Measurements from ENCODE around the gene MLLT6.

MLLT6 gene

GRCh38 chr17:38753071-38753506 lies 48.0 kb downstream of the MLLT6 start:
- CTCF ChIA-PET = no interaction called here
- no peak for DNase-seq (ENCODE audit: extremely low spot score)
- POLR2A ChIA-PET = interaction anchor here (0.8 to 2.1 kb wide), 5 partner anchors 12 to 205 kb away, joined by 3 to 14 read pairs (median 6); partner anchors contain the start of gene MLLT6
- TF ChIP-seq ZNF384 (IDR thresholded peaks at IDR 0.05) (no peak), SP1 (IDR thresholded peaks at IDR 0.05) (no peak), LEF1 (IDR thresholded peaks at IDR 0.05; ENCODE audit: borderline replicate concordance) (no peak), FOXA1 (IDR thresholded peaks at IDR 0.05) (no peak), HDGF (IDR thresholded peaks at IDR 0.05; ENCODE audit: borderline replicate concordance) (no peak), FOXK2 (IDR thresholded peaks at IDR 0.05) (no peak), ELF4 (IDR thresholded peaks at IDR 0.05) (no peak), NFRKB (IDR thresholded peaks at IDR 0.05) (no peak), CTBP1 (IDR thresholded peaks at IDR 0.05; ENCODE audit: borderline replicate concordance) (no peak), L3MBTL2 (conservative IDR thresholded peaks at IDR 0.05) (no peak), TARDBP (IDR thresholded peaks at IDR 0.05) (no peak), SUZ12 (IDR thresholded peaks at IDR 0.05) (no peak), ARNT (IDR thresholded peaks at IDR 0.05) (no peak), PKNOX1 (IDR thresholded peaks at IDR 0.05) (no peak), BHLHE40 (IDR thresholded peaks at IDR 0.05; ENCODE audit: borderline replicate concordance) (no peak), FOXM1 (IDR thresholded peaks at IDR 0.05; ENCODE audit: borderline replicate concordance) (no peak)

GRCh38 chr17:38761612-38762011 lies 56.5 kb downstream of the MLLT6 start:
- CTCF ChIA-PET = interaction anchor here (0.6 to 1.7 kb wide), 3 partner anchors 9 to 392 kb away, joined by 3 to 6 read pairs (median 3); no protein-coding TSS in a partner anchor
- TF ChIP-seq FOXM1 (IDR thresholded peaks at IDR 0.05; ENCODE audit: borderline replicate concordance) (no peak), LEF1 (IDR thresholded peaks at IDR 0.05; ENCODE audit: borderline replicate concordance) (no peak), SP1 (IDR thresholded peaks at IDR 0.05) (no peak)
- POLR2A ChIA-PET = interaction anchor here (0.9 to 1.5 kb wide), 4 partner anchors 8 to 92 kb away, joined by 3 to 6 read pairs (median 4); partner anchors contain the start of genes PSMB3 and RPL23
- peak; percentile 41 for DNase-seq (ENCODE audit: extremely low spot score)

- ChIA-PET CTCF (interaction anchor here (0.6 to 1.7 kb wide), 3 partner anchors 10 to 391 kb away, joined by 3 to 6 read pairs (median 3); no protein-coding TSS in a partner anchor), POLR2A (interaction anchor here (0.9 to 1.5 kb wide), 4 partner anchors 8 to 92 kb away, joined by 3 to 6 read pairs (median 4); partner anchors contain the start of genes PSMB3 and RPL23)
- no peak for DNase-seq (ENCODE audit: extremely low spot score)
- no peak for TF ChIP-seq FOXA1 (IDR thresholded peaks at IDR 0.05)
- TF ChIP-seq LEF1 (IDR thresholded peaks at IDR 0.05; ENCODE audit: borderline replicate concordance) = no peak
- no peak for TF ChIP-seq SP1 (IDR thresholded peaks at IDR 0.05)
- no peak for TF ChIP-seq FOXK2 (IDR thresholded peaks at IDR 0.05)
- no peak for TF ChIP-seq ELF4 (IDR thresholded peaks at IDR 0.05)
- TF ChIP-seq FOXM1 (IDR thresholded peaks at IDR 0.05; ENCODE audit: borderline replicate concordance) = no peak
- no peak for TF ChIP-seq CTBP1 (IDR thresholded peaks at IDR 0.05; ENCODE audit: borderline replicate concordance)
Measured at GRCh38 chr17:38762231-38762630, 57.2 kb downstream of the MLLT6 start.

- TF ChIP-seq CTBP1 (IDR thresholded peaks at IDR 0.05; ENCODE audit: borderline replicate concordance) (no peak), L3MBTL2 (conservative IDR thresholded peaks at IDR 0.05) (no peak), HDGF (IDR thresholded peaks at IDR 0.05; ENCODE audit: borderline replicate concordance) (no peak), BHLHE40 (IDR thresholded peaks at IDR 0.05; ENCODE audit: borderline replicate concordance) (no peak), SUZ12 (IDR thresholded peaks at IDR 0.05) (no peak), NFRKB (IDR thresholded peaks at IDR 0.05) (no peak), SP1 (IDR thresholded peaks at IDR 0.05) (no peak), ARNT (IDR thresholded peaks at IDR 0.05) (no peak), FOXM1 (IDR thresholded peaks at IDR 0.05; ENCODE audit: borderline replicate concordance) (no peak), LEF1 (IDR thresholded peaks at IDR 0.05; ENCODE audit: borderline replicate concordance) (no peak)
- CTCF ChIA-PET = no interaction called here
- POLR2A ChIA-PET = interaction anchor here (0.8 to 1.0 kb wide), 2 partner anchors 11 to 14 kb away, joined by 3 read pairs; partner anchors contain the start of gene PSMB3
- no peak for DNase-seq (ENCODE audit: extremely low spot score)
Measured at GRCh38 chr17:38766341-38766740, 61.3 kb downstream of the MLLT6 start.

- POLR2A ChIA-PET = interaction anchor here (0.9 to 1.5 kb wide), 2 partner anchors 16 to 86 kb away, joined by 3 to 4 read pairs; partner anchors contain the start of gene PSMB3
- no peak for TF ChIP-seq CTBP1 (IDR thresholded peaks at IDR 0.05; ENCODE audit: borderline replicate concordance)
- TF ChIP-seq ELF4 (IDR thresholded peaks at IDR 0.05) = no peak
- TF ChIP-seq FOXK2 (IDR thresholded peaks at IDR 0.05) = no peak
- TF ChIP-seq L3MBTL2 (conservative IDR thresholded peaks at IDR 0.05) = no peak
- no peak for TF ChIP-seq SP1 (IDR thresholded peaks at IDR 0.05)
- TF ChIP-seq PKNOX1 (IDR thresholded peaks at IDR 0.05) = no peak
- no peak for TF ChIP-seq ARNT (IDR thresholded peaks at IDR 0.05)
- TF ChIP-seq ZNF384 (IDR thresholded peaks at IDR 0.05) = no peak
- TF ChIP-seq FOXA1 (IDR thresholded peaks at IDR 0.05) = no peak
- no peak for TF ChIP-seq SUZ12 (IDR thresholded peaks at IDR 0.05)
- TF ChIP-seq HDGF (IDR thresholded peaks at IDR 0.05; ENCODE audit: borderline replicate concordance) = no peak
- no peak for TF ChIP-seq TARDBP (IDR thresholded peaks at IDR 0.05)
- no peak for TF ChIP-seq BHLHE40 (IDR thresholded peaks at IDR 0.05; ENCODE audit: borderline replicate concordance)
- TF ChIP-seq FOXM1 (IDR thresholded peaks at IDR 0.05; ENCODE audit: borderline replicate concordance) = no peak
- no peak for TF ChIP-seq LEF1 (IDR thresholded peaks at IDR 0.05; ENCODE audit: borderline replicate concordance)
- TF ChIP-seq NFRKB (IDR thresholded peaks at IDR 0.05) = no peak
- no peak for DNase-seq (ENCODE audit: extremely low spot score)
- CTCF ChIA-PET = no interaction called here
Measured at GRCh38 chr17:38768417-38768816, 63.3 kb downstream of the MLLT6 start.

- ChIA-PET CTCF (no interaction called here), POLR2A (no interaction called here)
- TF ChIP-seq PKNOX1 (IDR thresholded peaks at IDR 0.05) = no peak
- no peak for TF ChIP-seq ARNT (IDR thresholded peaks at IDR 0.05)
- TF ChIP-seq ZNF384 (IDR thresholded peaks at IDR 0.05) = no peak
- no peak for TF ChIP-seq TARDBP (IDR thresholded peaks at IDR 0.05)
- DNase-seq (ENCODE audit: extremely low spot score) = no peak
Measured at GRCh38 chr17:38773258-38773657, 68.2 kb downstream of the MLLT6 start.

Data from HEK293T (cell line).